ENCODE data around the gene TUBD1. TPM values are rescaled to one million over a fixed set of nuclear protein-coding genes. Genes with fewer than 3 reads are reported as not detected.

Gene TUBD1
- polyA plus RNA-seq, 1 experiment: 2.3 TPM

GRCh38 chr17:59888145-59888750 lies 4.5 kb downstream of the TUBD1 start:
- CTCF ChIA-PET: interaction anchor here (1.2 kb wide), 1 partner anchor 134 kb away, joined by 3 read pairs; no protein-coding TSS in a partner anchor
- POLR2A ChIA-PET: no interaction called here
- no peak for DNase-seq (ENCODE audit: low read depth)
- H3K36me3 ChIP-seq (ENCODE audit: control insufficient read depth, insufficient read depth, low read length): no peaks in the 10 kb centered on the region
- H3K27me3 ChIP-seq (ENCODE audit: control insufficient read depth, insufficient read depth, low read length): no peaks in the 10 kb centered on the region
- no peak overlapping the region for H3K4me3 ChIP-seq (ENCODE audit: low read depth, low read length)
- no peak for TF ChIP-seq CTCF (IDR thresholded peaks at IDR 0.05; ENCODE audit: insufficient read depth, low read depth, low read length)

GRCh38 chr17:59884861-59885260 lies 7.9 kb downstream of the TUBD1 start:
- no peak for DNase-seq (ENCODE audit: low read depth)
- CTCF ChIA-PET: no interaction called here
- Histone ChIP-seq H3K27me3 (ENCODE audit: control insufficient read depth, insufficient read depth, low read length) (no peaks in the 10 kb centered on the region), H3K4me3 (ENCODE audit: low read depth, low read length) (no peak overlapping the region), H3K36me3 (ENCODE audit: control insufficient read depth, insufficient read depth, low read length) (no peaks in the 10 kb centered on the region)
- POLR2A ChIA-PET: no interaction called here
- no peak for TF ChIP-seq CTCF (IDR thresholded peaks at IDR 0.05; ENCODE audit: insufficient read depth, low read depth, low read length)

DNA sequence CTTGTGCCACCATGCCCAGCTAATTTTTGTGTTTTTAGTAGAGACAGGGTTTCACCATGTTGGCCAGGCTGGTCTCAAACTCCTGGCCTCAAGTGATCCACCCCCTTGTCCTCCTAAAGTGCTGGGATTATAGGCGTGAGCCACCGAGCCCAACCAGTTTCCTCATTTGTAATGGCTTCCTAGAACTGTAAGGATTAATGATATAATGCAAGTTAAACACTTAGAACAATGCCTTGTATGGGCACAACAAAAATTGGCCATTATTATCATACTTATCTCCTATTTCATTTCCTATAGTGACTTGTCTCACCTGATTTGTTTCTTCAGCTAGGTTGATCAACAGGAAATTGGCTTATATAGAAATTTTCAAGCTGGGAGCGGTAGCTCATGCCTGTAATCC lies 14.1 kb downstream of the TUBD1 start:
- Histone ChIP-seq H3K27me3 (ENCODE audit: control insufficient read depth, insufficient read depth, low read length) (no peaks in the 10 kb centered on the region), H3K4me3 (ENCODE audit: low read depth, low read length) (no peak overlapping the region), H3K36me3 (ENCODE audit: control insufficient read depth, insufficient read depth, low read length) (no peaks in the 10 kb centered on the region)
- POLR2A ChIA-PET: no interaction called here
- CTCF ChIA-PET: no interaction called here
- no peak for TF ChIP-seq CTCF (IDR thresholded peaks at IDR 0.05; ENCODE audit: insufficient read depth, low read depth, low read length)
- no peak for DNase-seq (ENCODE audit: low read depth)

DNA sequence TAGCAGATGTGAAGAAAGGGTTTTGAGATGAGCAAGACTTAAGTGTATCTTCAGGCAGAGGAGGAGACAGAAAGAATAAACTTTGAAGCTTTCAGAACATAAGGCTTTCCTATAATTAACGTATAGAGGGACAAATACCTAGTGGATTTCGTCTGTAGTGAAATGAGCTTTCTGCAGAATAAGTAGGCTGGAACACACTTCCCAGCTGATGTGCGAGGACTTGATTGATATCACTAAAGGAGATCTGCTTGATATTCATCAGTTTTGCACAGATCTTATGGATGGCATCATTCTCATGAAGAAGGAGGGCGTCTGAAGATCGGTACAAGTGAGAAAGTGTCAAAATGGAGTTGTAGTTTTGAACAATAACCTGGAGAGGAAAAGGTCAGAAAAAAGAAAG lies 14.8 kb downstream of the TUBD1 start:
- ChIA-PET CTCF (no interaction called here), POLR2A (no interaction called here)
- Histone ChIP-seq H3K27me3 (ENCODE audit: control insufficient read depth, insufficient read depth, low read length) (no peaks in the 10 kb centered on the region), H3K36me3 (ENCODE audit: control insufficient read depth, insufficient read depth, low read length) (no peaks in the 10 kb centered on the region), H3K4me3 (ENCODE audit: low read depth, low read length) (no peak overlapping the region)
- TF ChIP-seq CTCF (IDR thresholded peaks at IDR 0.05; ENCODE audit: insufficient read depth, low read depth, low read length): no peak
- DNase-seq (ENCODE audit: low read depth): no peak

GRCh38 chr17:59876107-59876506 lies 16.6 kb downstream of the TUBD1 start:
- Histone ChIP-seq H3K4me3 (ENCODE audit: low read depth, low read length) (no peak overlapping the region), H3K36me3 (ENCODE audit: control insufficient read depth, insufficient read depth, low read length) (no peaks in the 10 kb centered on the region), H3K27me3 (ENCODE audit: control insufficient read depth, insufficient read depth, low read length) (no peaks in the 10 kb centered on the region)
- no peak for DNase-seq (ENCODE audit: low read depth)
- ChIA-PET CTCF (interaction anchor here (0.9 to 2.4 kb wide), 2 partner anchors 16 to 129 kb away, joined by 3 to 7 read pairs; no protein-coding TSS in a partner anchor), POLR2A (interaction anchor here (0.7 kb wide), 1 partner anchor 36 kb away, joined by 5 read pairs; no protein-coding TSS in a partner anchor)
- no peak for TF ChIP-seq CTCF (IDR thresholded peaks at IDR 0.05; ENCODE audit: insufficient read depth, low read depth, low read length)

Measured in BJ (cell line).